RWPE2 (cell line): Measurements from ENCODE around the gene PCDHA9.
A peak's percentile ranks its signal among the peaks of the same experiment; 100 is the strongest.

ENCODE experiments used
- ATAC-seq: fragments of 200-7000 bp; cut with Tn5 transposase; 3 replicates; pipeline ENCODE4 v1.9.1; 2021; ENCODE audit warnings: low read depth
- DNase-seq: peaks from one replicate; pipeline ENCODE4 v3.0.0-alpha.2; 2020; ENCODE audit warnings: low spot score
- H3K27ac ChIP-seq: fragments of 450-650 bp; 2 replicates; pipeline ENCODE4 v1.5.1; 2017; ENCODE audit warnings: mild to moderate bottlenecking; ENCODE audit not compliant: poor library complexity, severe bottlenecking
- H3K27me3 ChIP-seq: fragments of 250-450 bp; sonication (Bioruptor Pico); 2 replicates; pipeline ENCODE4 v1.5.1; 2021; ENCODE audit warnings: mild to moderate bottlenecking, moderate library complexity; ENCODE audit not compliant: insufficient read depth, poor library complexity, severe bottlenecking
- H3K36me3 ChIP-seq: fragments of 250-450 bp; sonication (Bioruptor Pico); 2 replicates; pipeline ENCODE4 v1.5.1; 2020; ENCODE audit warnings: low read depth, mild to moderate bottlenecking, moderate library complexity
- H3K4me1 ChIP-seq: fragments of 250-450 bp; sonication (Bioruptor Pico); 2 replicates; pipeline ENCODE4 v1.5.1; 2021; ENCODE audit warnings: mild to moderate bottlenecking, moderate library complexity; ENCODE audit not compliant: insufficient read depth, poor library complexity, severe bottlenecking
- H3K4me3 ChIP-seq: fragments of 250-450 bp; sonication (Bioruptor Pico); 2 replicates; pipeline ENCODE4 v1.5.1; 2021; ENCODE audit warnings: mild to moderate bottlenecking, moderate library complexity; ENCODE audit not compliant: severe bottlenecking
- H3K9me3 ChIP-seq: fragments of 250-450 bp; sonication (Bioruptor Pico); 2 replicates; pipeline ENCODE4 v1.5.1; 2021; ENCODE audit warnings: mild to moderate bottlenecking, moderate library complexity; ENCODE audit not compliant: severe bottlenecking
- TF ChIP-seq, protein P1 (sequence below): fragments of 450-650 bp; IDR thresholded peaks from one replicate; pipeline ENCODE4 v1.5.1; 2017; ENCODE audit warnings: mild to moderate bottlenecking, moderate library complexity; ENCODE audit not compliant: poor library complexity, severe bottlenecking

The PCDHA9 gene

DNA sequence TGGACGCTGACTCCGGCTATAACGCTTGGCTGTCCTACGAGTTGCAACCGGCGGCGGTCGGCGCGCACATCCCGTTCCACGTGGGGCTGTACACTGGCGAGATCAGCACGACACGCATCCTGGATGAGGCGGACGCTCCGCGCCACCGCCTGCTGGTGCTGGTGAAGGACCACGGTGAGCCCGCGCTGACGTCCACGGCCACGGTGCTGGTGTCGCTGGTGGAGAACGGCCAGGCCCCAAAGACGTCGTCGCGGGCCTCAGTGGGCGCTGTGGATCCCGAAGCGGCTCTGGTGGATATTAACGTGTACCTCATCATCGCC, 29.0 kb downstream of the PCDHA9 start:
- Histone ChIP-seq H3K27ac (no peak overlapping the region), H3K9me3 (peaks cover 2% of the 10 kb centered on the region), H3K36me3 (no peaks in the 10 kb centered on the region), H3K27me3 (peaks cover 35% of the 10 kb centered on the region), H3K4me3 (no peak overlapping the region), H3K4me1 (no peaks in the 10 kb centered on the region)
- ATAC-seq (no peak), DNase-seq (peak; percentile 66)
- TF ChIP-seq, protein P1, sequence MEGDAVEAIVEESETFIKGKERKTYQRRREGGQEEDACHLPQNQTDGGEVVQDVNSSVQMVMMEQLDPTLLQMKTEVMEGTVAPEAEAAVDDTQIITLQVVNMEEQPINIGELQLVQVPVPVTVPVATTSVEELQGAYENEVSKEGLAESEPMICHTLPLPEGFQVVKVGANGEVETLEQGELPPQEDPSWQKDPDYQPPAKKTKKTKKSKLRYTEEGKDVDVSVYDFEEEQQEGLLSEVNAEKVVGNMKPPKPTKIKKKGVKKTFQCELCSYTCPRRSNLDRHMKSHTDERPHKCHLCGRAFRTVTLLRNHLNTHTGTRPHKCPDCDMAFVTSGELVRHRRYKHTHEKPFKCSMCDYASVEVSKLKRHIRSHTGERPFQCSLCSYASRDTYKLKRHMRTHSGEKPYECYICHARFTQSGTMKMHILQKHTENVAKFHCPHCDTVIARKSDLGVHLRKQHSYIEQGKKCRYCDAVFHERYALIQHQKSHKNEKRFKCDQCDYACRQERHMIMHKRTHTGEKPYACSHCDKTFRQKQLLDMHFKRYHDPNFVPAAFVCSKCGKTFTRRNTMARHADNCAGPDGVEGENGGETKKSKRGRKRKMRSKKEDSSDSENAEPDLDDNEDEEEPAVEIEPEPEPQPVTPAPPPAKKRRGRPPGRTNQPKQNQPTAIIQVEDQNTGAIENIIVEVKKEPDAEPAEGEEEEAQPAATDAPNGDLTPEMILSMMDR, result no peak

- H3K4me1 ChIP-seq, result no peaks in the 10 kb centered on the region
- no peak within 1 kb of the TSS for H3K27ac ChIP-seq
- TF ChIP-seq, protein P1, result peak; percentile 72
- H3K9me3 ChIP-seq, result no peaks in the 10 kb centered on the region
- H3K4me3 ChIP-seq, result peak within 1 kb of the TSS; percentile 17
- peak; percentile 55; the same call in 2 of the 3 replicates for ATAC-seq
- peaks cover 23% of the 10 kb centered on the region for H3K27me3 ChIP-seq
- DNase-seq, result no peak
- no peaks in the 10 kb centered on the region for H3K36me3 ChIP-seq
These were observed 33.9 kb downstream of the PCDHA9 start, which contains the start of gene PCDHA13 for GRCh38 chr5:140881889-140882590. Gene PCDHA13, plus strand, starts transcription at chr5:140882124. Its CDS starts 145 bp downstream, at chr5:140882269.

DNA sequence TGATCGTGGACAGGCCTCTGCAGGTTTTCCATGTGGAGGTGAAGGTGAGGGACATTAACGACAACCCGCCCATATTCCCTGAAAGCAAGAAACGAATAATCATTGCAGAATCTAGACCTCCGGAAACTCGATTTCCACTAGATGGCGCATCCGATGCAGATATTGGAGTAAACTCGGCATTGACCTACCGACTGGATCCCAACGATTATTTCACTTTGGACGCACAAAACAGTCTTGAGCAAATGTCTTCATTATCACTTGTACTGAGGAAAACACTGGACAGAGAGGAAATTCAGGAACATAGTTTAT, 34.4 kb downstream of the PCDHA9 start:
- Histone ChIP-seq H3K4me3 (peak overlapping the region; percentile 17), H3K36me3 (no peaks in the 10 kb centered on the region), H3K27me3 (peaks cover 28% of the 10 kb centered on the region), H3K9me3 (no peaks in the 10 kb centered on the region), H3K27ac (no peak overlapping the region), H3K4me1 (no peaks in the 10 kb centered on the region)
- TF ChIP-seq, protein P1, result no peak
- ATAC-seq (no peak), DNase-seq (no peak)

GRCh38 chr5:140883373-140883772, 35.2 kb downstream of the PCDHA9 start:
- H3K27me3 ChIP-seq, result peaks cover 28% of the 10 kb centered on the region
- H3K36me3 ChIP-seq, result no peaks in the 10 kb centered on the region
- ATAC-seq, result no peak
- H3K4me1 ChIP-seq, result no peaks in the 10 kb centered on the region
- H3K4me3 ChIP-seq, result no peak overlapping the region
- no peak overlapping the region for H3K27ac ChIP-seq
- H3K9me3 ChIP-seq, result no peaks in the 10 kb centered on the region
- TF ChIP-seq, protein P1, result no peak
- DNase-seq, result peak; percentile 60

- H3K27me3 ChIP-seq, result peaks cover 35% of the 10 kb centered on the region
- no peaks in the 10 kb centered on the region for H3K36me3 ChIP-seq
- no peaks in the 10 kb centered on the region for H3K4me1 ChIP-seq
- H3K9me3 ChIP-seq, result no peaks in the 10 kb centered on the region
- TF ChIP-seq, protein P1, result no peak
- no peak overlapping the region for H3K27ac ChIP-seq
- H3K4me3 ChIP-seq, result no peak overlapping the region
- no peak for ATAC-seq
- peak; percentile 61 for DNase-seq
These were observed 35.9 kb downstream of the PCDHA9 start for GRCh38 chr5:140883927-140884697.
